Measurements from ENCODE around the gene CFAP65. TPM values are rescaled to one million over a fixed set of nuclear protein-coding genes. Genes with fewer than 3 reads are reported as not detected.

CFAP65 gene
- total and polyA plus RNA-seq, 9 of the 15 experiments (the other 6 are each of a cell fraction or from before 2014, with no cell fraction given) = not detected

DNA sequence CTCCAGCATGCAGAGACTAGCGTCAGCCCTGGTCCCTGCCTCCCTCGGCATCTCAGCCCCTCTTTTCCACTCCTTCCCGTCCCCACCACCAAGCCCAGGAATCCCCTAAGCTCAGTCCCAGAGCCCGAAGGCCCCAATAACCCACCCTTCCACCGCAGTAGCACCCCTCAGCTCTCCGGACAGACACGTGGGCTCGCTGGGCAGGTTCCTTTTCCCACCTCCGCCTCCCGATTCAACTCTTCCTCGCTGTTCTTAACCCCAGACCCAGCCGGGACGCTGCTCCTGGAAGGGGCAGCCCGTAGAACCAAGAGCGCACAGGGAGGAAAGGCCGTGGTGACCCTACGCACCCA, 18.0 kb upstream of the CFAP65 start (continued):
- TF ChIP-seq POLR2AphosphoS2 (IDR thresholded peaks at IDR 0.05; ENCODE audit: low read length) (no peak), MED1 (CRISPR knock-in tag; IDR thresholded peaks at IDR 0.05; ENCODE audit: borderline replicate concordance) (no peak), GTF2F1 (IDR thresholded peaks at IDR 0.05; ENCODE audit: low read depth, low read length) (no peak), FIP1L1 (IDR thresholded peaks at IDR 0.05; ENCODE audit: low read depth, low read length, poor library complexity, severe bottlenecking) (no peak)
- TF ChIP-seq, protein P1, sequence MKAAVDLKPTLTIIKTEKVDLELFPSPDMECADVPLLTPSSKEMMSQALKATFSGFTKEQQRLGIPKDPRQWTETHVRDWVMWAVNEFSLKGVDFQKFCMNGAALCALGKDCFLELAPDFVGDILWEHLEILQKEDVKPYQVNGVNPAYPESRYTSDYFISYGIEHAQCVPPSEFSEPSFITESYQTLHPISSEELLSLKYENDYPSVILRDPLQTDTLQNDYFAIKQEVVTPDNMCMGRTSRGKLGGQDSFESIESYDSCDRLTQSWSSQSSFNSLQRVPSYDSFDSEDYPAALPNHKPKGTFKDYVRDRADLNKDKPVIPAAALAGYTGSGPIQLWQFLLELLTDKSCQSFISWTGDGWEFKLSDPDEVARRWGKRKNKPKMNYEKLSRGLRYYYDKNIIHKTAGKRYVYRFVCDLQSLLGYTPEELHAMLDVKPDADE (conservative IDR thresholded peaks at IDR 0.05; ENCODE audit: control insufficient read depth, low read depth, low read length) = no peak
- TF ChIP-seq, protein P2, sequence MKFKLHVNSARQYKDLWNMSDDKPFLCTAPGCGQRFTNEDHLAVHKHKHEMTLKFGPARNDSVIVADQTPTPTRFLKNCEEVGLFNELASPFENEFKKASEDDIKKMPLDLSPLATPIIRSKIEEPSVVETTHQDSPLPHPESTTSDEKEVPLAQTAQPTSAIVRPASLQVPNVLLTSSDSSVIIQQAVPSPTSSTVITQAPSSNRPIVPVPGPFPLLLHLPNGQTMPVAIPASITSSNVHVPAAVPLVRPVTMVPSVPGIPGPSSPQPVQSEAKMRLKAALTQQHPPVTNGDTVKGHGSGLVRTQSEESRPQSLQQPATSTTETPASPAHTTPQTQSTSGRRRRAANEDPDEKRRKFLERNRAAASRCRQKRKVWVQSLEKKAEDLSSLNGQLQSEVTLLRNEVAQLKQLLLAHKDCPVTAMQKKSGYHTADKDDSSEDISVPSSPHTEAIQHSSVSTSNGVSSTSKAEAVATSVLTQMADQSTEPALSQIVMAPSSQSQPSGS (CRISPR knock-in tag; IDR thresholded peaks at IDR 0.05) = no peak

Measured in K562 (cell line).